GM12864 (cell line): Measurements from ENCODE around the gene RETREG1.

ENCODE experiments used
- DNase-seq: peaks from one replicate; pipeline ENCODE4 v3.0.0-alpha.2; 2011; ENCODE audit warnings: low read depth
- H3K4me3 ChIP-seq: 2 replicates; pipeline ENCODE4 v1.5.1; 2011; ENCODE audit warnings: mild to moderate bottlenecking, low read depth, low read length, control low read depth
- CTCF ChIP-seq: IDR thresholded peaks from 2 replicates; pipeline ENCODE4 v1.5.1; 2011; ENCODE audit warnings: low read depth, mild to moderate bottlenecking, moderate library complexity, low read length, control low read depth, inconsistent platforms; ENCODE audit errors: missing control alignments

RETREG1 gene

GRCh38 chr5:16540421-16540820 lies 76.4 kb downstream of the RETREG1 start:
- H3K4me3 ChIP-seq: no peak overlapping the region
- DNase-seq: no peak
- TF ChIP-seq CTCF: no peak

GRCh38 chr5:16539169-16539666 lies 77.6 kb downstream of the RETREG1 start:
- no peak overlapping the region for H3K4me3 ChIP-seq
- no peak for DNase-seq
- TF ChIP-seq CTCF: no peak

- no peak for DNase-seq
- no peak overlapping the region for H3K4me3 ChIP-seq
- no peak for TF ChIP-seq CTCF
Measured at GRCh38 chr5:16538006-16538405, 78.8 kb downstream of the RETREG1 start.

GRCh38 chr5:16536818-16537217 lies 80.0 kb downstream of the RETREG1 start:
- no peak for DNase-seq
- no peak overlapping the region for H3K4me3 ChIP-seq
- TF ChIP-seq CTCF: no peak

GRCh38 chr5:16536246-16536645 lies 80.6 kb downstream of the RETREG1 start:
- no peak for DNase-seq
- no peak overlapping the region for H3K4me3 ChIP-seq
- no peak for TF ChIP-seq CTCF

- TF ChIP-seq CTCF: no peak
- no peak for DNase-seq
- no peak overlapping the region for H3K4me3 ChIP-seq
Measured at GRCh38 chr5:16534280-16534679, 82.5 kb downstream of the RETREG1 start.

GRCh38 chr5:16531063-16531648 lies 85.6 kb downstream of the RETREG1 start:
- TF ChIP-seq CTCF: no peak
- DNase-seq: no peak
- no peak overlapping the region for H3K4me3 ChIP-seq
